ENCODE results near the gene CDK5. TPM values are rescaled to one million over a fixed set of nuclear protein-coding genes. Genes with fewer than 3 reads are reported as not detected.

CDK5 gene
- total and polyA plus RNA-seq, 9 of the 15 experiments (the other 6 are each of a cell fraction or from before 2014, with no cell fraction given), result 3.2 to 38.0 (median 27.5) TPM

DNA sequence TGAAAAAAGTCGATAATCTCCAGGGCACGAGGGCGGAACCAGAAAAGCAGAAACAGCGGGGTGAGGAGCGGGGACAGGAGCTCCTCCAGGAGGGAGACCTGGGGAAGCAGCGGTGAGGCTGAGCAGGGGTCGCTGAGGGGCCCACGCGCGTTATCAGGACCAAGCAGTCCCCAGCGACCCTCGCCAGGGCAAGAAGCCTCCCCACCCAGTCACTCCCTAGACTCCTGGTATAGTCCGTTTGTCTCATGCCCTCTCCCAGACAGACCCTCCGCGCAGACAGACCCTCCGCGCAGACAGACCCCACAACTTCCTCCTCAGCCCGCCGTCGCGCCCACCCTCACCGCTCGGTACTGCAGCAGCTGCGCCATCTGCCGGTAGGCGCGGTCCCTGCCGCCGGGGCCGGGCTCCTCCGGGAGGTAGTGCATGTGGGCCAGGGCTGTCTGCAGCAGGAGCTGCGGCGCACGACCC, 39.7 kb downstream of the CDK5 start (continued):
- TF ChIP-seq, protein P1, sequence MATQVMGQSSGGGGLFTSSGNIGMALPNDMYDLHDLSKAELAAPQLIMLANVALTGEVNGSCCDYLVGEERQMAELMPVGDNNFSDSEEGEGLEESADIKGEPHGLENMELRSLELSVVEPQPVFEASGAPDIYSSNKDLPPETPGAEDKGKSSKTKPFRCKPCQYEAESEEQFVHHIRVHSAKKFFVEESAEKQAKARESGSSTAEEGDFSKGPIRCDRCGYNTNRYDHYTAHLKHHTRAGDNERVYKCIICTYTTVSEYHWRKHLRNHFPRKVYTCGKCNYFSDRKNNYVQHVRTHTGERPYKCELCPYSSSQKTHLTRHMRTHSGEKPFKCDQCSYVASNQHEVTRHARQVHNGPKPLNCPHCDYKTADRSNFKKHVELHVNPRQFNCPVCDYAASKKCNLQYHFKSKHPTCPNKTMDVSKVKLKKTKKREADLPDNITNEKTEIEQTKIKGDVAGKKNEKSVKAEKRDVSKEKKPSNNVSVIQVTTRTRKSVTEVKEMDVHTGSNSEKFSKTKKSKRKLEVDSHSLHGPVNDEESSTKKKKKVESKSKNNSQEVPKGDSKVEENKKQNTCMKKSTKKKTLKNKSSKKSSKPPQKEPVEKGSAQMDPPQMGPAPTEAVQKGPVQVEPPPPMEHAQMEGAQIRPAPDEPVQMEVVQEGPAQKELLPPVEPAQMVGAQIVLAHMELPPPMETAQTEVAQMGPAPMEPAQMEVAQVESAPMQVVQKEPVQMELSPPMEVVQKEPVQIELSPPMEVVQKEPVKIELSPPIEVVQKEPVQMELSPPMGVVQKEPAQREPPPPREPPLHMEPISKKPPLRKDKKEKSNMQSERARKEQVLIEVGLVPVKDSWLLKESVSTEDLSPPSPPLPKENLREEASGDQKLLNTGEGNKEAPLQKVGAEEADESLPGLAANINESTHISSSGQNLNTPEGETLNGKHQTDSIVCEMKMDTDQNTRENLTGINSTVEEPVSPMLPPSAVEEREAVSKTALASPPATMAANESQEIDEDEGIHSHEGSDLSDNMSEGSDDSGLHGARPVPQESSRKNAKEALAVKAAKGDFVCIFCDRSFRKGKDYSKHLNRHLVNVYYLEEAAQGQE (IDR thresholded peaks at IDR 0.05; ENCODE audit: borderline replicate concordance), result peak; percentile 83
- TF ChIP-seq, protein P1 (CRISPR knock-in tag; IDR thresholded peaks at IDR 0.05; ENCODE audit: low read depth), result peak; percentile 14; the same call in 1 of the 2 replicates
- TF ChIP-seq, protein P2, sequence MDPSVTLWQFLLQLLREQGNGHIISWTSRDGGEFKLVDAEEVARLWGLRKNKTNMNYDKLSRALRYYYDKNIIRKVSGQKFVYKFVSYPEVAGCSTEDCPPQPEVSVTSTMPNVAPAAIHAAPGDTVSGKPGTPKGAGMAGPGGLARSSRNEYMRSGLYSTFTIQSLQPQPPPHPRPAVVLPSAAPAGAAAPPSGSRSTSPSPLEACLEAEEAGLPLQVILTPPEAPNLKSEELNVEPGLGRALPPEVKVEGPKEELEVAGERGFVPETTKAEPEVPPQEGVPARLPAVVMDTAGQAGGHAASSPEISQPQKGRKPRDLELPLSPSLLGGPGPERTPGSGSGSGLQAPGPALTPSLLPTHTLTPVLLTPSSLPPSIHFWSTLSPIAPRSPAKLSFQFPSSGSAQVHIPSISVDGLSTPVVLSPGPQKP (CRISPR knock-in tag; IDR thresholded peaks at IDR 0.05), result no peak
- TF ChIP-seq ZNF436 (CRISPR knock-in tag; IDR thresholded peaks at IDR 0.05) (no peak), MEF2D (tag; conservative IDR thresholded peaks at IDR 0.05; ENCODE audit: low read depth) (no peak), BRCA1 (IDR thresholded peaks at IDR 0.05) (no peak), BRCA1 (CRISPR knock-in tag; IDR thresholded peaks at IDR 0.05) (no peak), U2AF2 (optimal IDR thresholded peaks at IDR 0.05; ENCODE audit: low read depth, low read length) (no peak), POLR2A (conservative IDR thresholded peaks at IDR 0.05) (peak; percentile 68), CAMTA2 (CRISPR knock-in tag; conservative IDR thresholded peaks at IDR 0.05) (peak; percentile 54; the same call in 1 of the 2 replicates), MIER1 (IDR thresholded peaks at IDR 0.05; ENCODE audit: low read depth) (peak; percentile 62; the same call in 1 of the 2 replicates)
- TF ChIP-seq, protein P3, sequence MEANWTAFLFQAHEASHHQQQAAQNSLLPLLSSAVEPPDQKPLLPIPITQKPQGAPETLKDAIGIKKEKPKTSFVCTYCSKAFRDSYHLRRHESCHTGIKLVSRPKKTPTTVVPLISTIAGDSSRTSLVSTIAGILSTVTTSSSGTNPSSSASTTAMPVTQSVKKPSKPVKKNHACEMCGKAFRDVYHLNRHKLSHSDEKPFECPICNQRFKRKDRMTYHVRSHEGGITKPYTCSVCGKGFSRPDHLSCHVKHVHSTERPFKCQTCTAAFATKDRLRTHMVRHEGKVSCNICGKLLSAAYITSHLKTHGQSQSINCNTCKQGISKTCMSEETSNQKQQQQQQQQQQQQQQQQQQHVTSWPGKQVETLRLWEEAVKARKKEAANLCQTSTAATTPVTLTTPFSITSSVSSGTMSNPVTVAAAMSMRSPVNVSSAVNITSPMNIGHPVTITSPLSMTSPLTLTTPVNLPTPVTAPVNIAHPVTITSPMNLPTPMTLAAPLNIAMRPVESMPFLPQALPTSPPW (CRISPR knock-in tag; IDR thresholded peaks at IDR 0.05), result peak; percentile 66; the same call in 1 of the 2 replicates
- TF ChIP-seq, protein P4, sequence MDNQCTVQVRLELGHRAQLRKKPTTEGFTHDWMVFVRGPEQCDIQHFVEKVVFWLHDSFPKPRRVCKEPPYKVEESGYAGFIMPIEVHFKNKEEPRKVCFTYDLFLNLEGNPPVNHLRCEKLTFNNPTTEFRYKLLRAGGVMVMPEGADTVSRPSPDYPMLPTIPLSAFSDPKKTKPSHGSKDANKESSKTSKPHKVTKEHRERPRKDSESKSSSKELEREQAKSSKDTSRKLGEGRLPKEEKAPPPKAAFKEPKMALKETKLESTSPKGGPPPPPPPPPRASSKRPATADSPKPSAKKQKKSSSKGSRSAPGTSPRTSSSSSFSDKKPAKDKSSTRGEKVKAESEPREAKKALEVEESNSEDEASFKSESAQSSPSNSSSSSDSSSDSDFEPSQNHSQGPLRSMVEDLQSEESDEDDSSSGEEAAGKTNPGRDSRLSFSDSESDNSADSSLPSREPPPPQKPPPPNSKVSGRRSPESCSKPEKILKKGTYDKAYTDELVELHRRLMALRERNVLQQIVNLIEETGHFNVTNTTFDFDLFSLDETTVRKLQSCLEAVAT (IDR thresholded peaks at IDR 0.05), result peak; percentile 21 to 75; a peak in 2 of 4 replicates
- TF ChIP-seq, protein P5, sequence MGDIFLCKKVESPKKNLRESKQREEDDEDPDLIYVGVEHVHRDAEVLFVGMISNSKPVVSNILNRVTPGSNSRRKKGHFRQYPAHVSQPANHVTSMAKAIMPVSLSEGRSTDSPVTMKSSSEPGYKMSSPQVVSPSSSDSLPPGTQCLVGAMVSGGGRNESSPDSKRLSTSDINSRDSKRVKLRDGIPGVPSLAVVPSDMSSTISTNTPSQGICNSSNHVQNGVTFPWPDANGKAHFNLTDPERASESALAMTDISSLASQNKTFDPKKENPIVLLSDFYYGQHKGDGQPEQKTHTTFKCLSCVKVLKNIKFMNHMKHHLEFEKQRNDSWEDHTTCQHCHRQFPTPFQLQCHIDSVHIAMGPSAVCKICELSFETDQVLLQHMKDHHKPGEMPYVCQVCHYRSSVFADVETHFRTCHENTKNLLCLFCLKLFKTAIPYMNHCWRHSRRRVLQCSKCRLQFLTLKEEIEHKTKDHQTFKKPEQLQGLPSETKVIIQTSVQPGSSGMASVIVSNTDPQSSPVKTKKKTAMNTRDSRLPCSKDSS (IDR thresholded peaks at IDR 0.05; ENCODE audit: low read depth, partially characterized antibody), result no peak

Data from K562 (cell line).